Transverse colon (tissue), 4 donors: ENCODE measurements around the gene BICDL2. TPM values are rescaled to one million over a fixed set of nuclear protein-coding genes. Genes with fewer than 3 reads are reported as not detected.

ENCODE experiments used
- DNase-seq: peaks from one replicate; pipeline ENCODE4 v3.0.0-alpha.2; 2019
- H3K27ac ChIP-seq, 4 donors: fragments of 200-600 bp; sonication (generic); 2 replicates each; pipeline ENCODE4 v1.5.1; 2016 to 2018; ENCODE audit warnings: inconsistent platforms in 4 of 4
- H3K27me3 ChIP-seq: fragments of 200-600 bp; sonication (generic); 2 replicates; pipeline ENCODE4 v1.5.1; 2017; ENCODE audit warnings: inconsistent platforms
- H3K36me3 ChIP-seq, 4 donors: fragments of 200-600 bp; sonication (generic); 2 replicates each; pipeline ENCODE4 v1.5.1; 2017 to 2019; ENCODE audit warnings: inconsistent platforms in 4 of 4
- H3K4me1 ChIP-seq, 4 donors: fragments of 200-600 bp; sonication (generic); 2 replicates each; pipeline ENCODE4 v1.5.1; 2017 to 2020; ENCODE audit warnings: inconsistent platforms in 4 of 4
- H3K4me3 ChIP-seq, 4 donors: fragments of 200-600 bp; sonication (generic); 1 replicate in 1 of 4; 2 replicates in 3 of 4; pipeline versions ENCODE4 v1.5.1 to v1.6.1; 2017 to 2019; ENCODE audit warnings: inconsistent platforms in 4 of 4
- H3K9me3 ChIP-seq, 2 donors: fragments of 200-600 bp; sonication (generic); 2 replicates each; pipeline ENCODE4 v1.5.1; 2017 to 2019; ENCODE audit warnings: inconsistent platforms in 2 of 2
- CTCF ChIP-seq, 5 experiments: fragments of 200-600 bp in 3 of 5; fragments of 450-650 bp in 2 of 5; sonication (generic) in 3 of 5; IDR thresholded peaks; 1 replicate in 2 of 5; 2 replicates in 3 of 5; pipeline ENCODE4 v1.5.1; 2016 to 2017; ENCODE audit warnings: antibody characterized with exemption in 5 of 5, inconsistent platforms in 3 of 5, mild to moderate bottlenecking in 2 of 5, moderate library complexity in 1 of 5
- EP300 ChIP-seq: sonication (generic); formaldehyde crosslinking; IDR thresholded peaks from one replicate; pipeline ENCODE4 v1.6.1; 2017; ENCODE audit warnings: antibody characterized with exemption, low read depth
- POLR2A ChIP-seq: fragments of 450-650 bp; IDR thresholded peaks from one replicate; pipeline ENCODE4 v1.6.1; 2016; ENCODE audit warnings: antibody characterized with exemption, mild to moderate bottlenecking, moderate library complexity
- POLR2AphosphoS5 ChIP-seq, 3 donors: sonication (generic); formaldehyde crosslinking; IDR thresholded peaks; one replicate each; pipeline ENCODE4 v1.6.1; 2016; ENCODE audit warnings: antibody characterized with exemption in 3 of 3
- WGBS, 2 donors: methylation state at CpG; one replicate each; pipeline ENCODE4 v1.1.5; 2018; ENCODE audit warnings: low coverage in 1 of 2; 5-methylcytosine and 5-hydroxymethylcytosine counted together
- in situ Hi-C, 4 donors: fragments of 200-750 bp; cut with MboI; loops; one replicate each; pipeline versions ENCODE4 v1.15.0 to v1.15.1; 2017; ENCODE audit warnings: low sequenced_read_pairs in 3 of 4, low pct_ligation_motif_present in 1 of 4, low pct_unique_long_range_greater_than_20kb in 1 of 4
- intact Hi-C: fragments of 100-400 bp; cut with DNase I; formaldehyde crosslinking; loops from one replicate; pipeline ENCODE4 v1.15.1; 2023; ENCODE audit warnings: low total_unique reads
- total RNA-seq, 4 donors: library from RNA; depleted of rRNA; stranded (reverse); fragments of >200 nt; gene quantifications; one replicate each; pipeline ENCODE4 v1.1.0, GENCODE V29; 2016

BICDL2 gene
- total RNA-seq, 4 donors from 2014 or later = 123 to 357 (median 167) TPM

DNA sequence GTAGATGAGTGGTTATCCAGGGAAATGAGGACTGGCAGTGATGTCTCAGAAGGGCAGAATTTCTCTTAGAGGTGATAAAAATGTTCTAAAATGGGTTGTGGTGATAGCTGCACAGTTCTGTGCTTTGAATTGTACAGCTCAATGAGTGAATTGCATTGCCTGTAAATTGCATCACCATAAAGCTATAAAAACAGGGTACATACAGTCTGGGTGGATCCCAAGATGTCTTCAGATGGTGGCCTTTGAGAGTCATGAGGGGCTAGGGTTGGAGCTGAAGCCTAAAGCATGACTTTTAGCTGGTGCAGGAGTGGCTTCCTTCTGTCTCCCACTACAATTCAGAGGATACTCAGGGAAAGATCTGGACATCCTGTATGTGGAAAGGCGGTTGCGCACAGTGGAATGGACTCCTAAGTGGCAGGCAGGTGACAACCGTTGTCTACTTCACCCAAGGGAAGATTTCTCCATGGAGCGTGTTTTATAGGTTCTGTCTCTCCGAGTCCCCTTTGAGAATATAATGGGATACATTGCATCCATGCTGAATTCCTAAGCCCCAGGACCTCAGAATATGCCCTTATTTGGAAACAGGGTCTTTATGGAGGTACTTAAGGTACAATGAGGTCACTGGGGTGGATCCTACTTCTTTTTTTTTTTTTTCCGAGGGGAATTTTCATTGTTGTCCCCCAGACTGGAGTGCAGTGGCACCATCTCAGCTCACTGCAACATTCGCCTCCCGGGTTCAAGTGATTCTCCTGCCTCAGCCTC is 27.1 kb upstream of the BICDL2 start:
- in situ Hi-C loops = loop anchor here in 2 of 4 donors (10.0 kb wide), 1 partner anchor 61 kb away; no protein-coding TSS in a partner anchor
- no peak for DNase-seq

DNA sequence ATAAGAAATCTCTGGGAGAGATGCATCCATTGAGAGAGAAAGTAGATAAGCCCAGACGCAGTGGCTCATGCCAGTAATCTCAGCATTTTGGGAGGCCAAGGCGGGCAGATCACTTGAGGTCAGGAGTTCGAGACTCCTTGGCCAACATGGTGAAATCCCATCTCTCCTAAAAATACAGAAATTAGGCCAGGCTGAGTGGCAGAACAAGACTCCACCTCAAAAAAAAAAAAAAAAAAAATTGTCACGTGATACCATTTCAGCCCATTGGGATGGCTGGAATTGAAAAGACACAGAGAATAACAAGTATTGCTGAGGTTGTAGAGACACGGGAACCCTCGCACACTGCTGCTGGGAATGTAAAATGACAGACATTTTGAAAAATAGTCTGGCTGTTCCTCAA is 25.8 kb upstream of the BICDL2 start:
- H3K4me3 ChIP-seq = no peak overlapping the region
- intact Hi-C loops = no loop called here
- no peaks in the 10 kb centered on the region for H3K9me3 ChIP-seq
- WGBS, 2 donors = 91 to 92% methylated on average over 6 of the region's 6 CpGs
- peak overlapping the region in 3 of 4 donors; percentile 55 to 87 (median 78) for H3K27ac ChIP-seq
- no peaks in the 10 kb centered on the region for H3K27me3 ChIP-seq
- in situ Hi-C loops = loop anchor here in 2 of 4 donors (10.0 kb wide), 1 partner anchor 62 kb away; no protein-coding TSS in a partner anchor
- TF ChIP-seq CTCF (IDR thresholded peaks at IDR 0.05) (no peak), POLR2A (no peak), POLR2AphosphoS5 (IDR thresholded peaks at IDR 0.05) (no peak), EP300 (no peak)
- H3K4me1 ChIP-seq = peaks cover 17 to 61% (median 43%) of the 10 kb centered on the region in 4 donors
- H3K36me3 ChIP-seq = no peaks in the 10 kb centered on the region
- DNase-seq = no peak

More for the DNA sequence above, 27.1 kb upstream of the BICDL2 start:
- no peak overlapping the region for H3K4me3 ChIP-seq
- no peaks in the 10 kb centered on the region for H3K36me3 ChIP-seq
- H3K9me3 ChIP-seq = no peaks in the 10 kb centered on the region
- H3K4me1 ChIP-seq = peaks cover 11 to 57% (median 37%) of the 10 kb centered on the region in 4 donors
- peak overlapping the region; percentile 55 to 87 (median 78) for H3K27ac ChIP-seq
- no peaks in the 10 kb centered on the region for H3K27me3 ChIP-seq
- no peak for TF ChIP-seq EP300
- 87 to 93% methylated on average over 6 to 8 of the region's 8 CpGs for WGBS, 2 donors
- intact Hi-C loops = no loop called here

DNA sequence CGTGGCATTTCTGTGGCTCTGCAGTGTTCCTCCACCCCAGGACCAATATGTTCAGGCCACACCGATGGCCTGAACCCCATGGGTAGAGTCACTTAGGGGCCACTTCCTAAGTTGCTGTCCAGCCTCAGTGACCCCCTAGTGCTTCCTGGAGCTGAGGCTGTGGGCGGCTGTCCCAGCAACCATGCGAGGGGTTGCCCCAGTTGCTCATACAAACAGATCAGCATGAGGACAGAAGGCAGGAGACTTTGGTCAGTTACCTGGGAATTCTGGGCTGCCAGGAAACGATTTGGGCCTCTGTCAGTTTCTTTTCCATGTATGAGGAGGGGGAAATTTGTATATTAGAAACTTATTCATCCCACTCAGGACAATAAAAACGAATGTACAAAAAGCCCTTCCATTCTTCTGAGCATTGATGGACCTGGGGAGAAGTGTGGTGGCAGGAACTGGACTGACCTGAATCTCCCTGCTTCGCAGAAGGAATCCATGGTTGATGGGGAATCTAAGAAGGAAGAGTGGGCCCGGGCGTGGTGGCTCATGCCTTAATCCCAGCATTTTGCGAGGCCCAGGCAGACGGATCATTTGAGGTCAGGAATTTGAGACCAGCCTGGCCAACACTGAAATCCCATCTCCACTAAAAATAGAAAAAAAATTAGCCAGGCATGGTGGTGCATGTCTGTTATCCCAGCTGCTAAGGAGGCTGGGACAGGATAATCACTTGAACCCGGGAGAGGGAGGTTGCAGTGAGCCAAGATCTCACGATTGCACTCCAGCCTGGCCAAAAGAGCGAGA is 23.8 kb upstream of the BICDL2 start:
- no peak for DNase-seq
- in situ Hi-C loops = loop anchor here in 2 of 4 donors (10.0 kb wide), 1 partner anchor 64 kb away; no protein-coding TSS in a partner anchor
- no peak for TF ChIP-seq POLR2AphosphoS5 (IDR thresholded peaks at IDR 0.05)
- no peak for TF ChIP-seq POLR2A
- TF ChIP-seq EP300 = no peak
- no peak overlapping the region for H3K27ac ChIP-seq
- peaks cover 17 to 50% (median 35%) of the 10 kb centered on the region in 4 donors for H3K4me1 ChIP-seq
- no peaks in the 10 kb centered on the region for H3K9me3 ChIP-seq
- WGBS, 2 donors = 79 to 82% methylated on average over 6 to 14 of the region's 14 CpGs
- no peak overlapping the region for H3K4me3 ChIP-seq
- intact Hi-C loops = no loop called here
- H3K36me3 ChIP-seq = no peaks in the 10 kb centered on the region
- no peaks in the 10 kb centered on the region for H3K27me3 ChIP-seq

DNA sequence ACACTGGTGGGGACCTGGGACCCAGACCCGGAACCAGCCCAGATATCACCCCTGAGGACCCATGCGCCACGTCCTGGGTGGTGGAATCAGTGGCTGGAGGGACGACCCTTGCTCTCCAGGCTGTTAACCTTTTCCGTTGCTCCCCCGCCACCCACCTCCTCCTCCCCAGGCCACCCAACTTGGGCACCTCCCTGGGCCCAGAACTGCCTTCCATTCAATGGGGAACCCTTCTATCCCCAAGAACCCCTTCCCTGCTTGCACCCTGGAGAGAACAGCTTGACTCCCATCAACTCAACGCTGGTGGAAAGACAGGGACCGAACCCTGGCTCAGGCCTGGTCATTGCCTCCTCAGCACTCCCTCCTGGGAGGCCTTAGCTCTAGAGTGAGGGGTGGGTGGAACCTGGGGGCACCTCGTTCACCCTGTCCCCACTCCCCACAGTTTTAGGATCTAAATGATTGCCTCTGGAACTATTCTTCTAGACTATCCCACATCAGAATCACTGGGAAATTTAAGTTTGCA is 23.0 kb upstream of the BICDL2 start:
- H3K27me3 ChIP-seq = no peaks in the 10 kb centered on the region
- peak overlapping the region; percentile 73 to 88 (median 80) for H3K27ac ChIP-seq
- no peaks in the 10 kb centered on the region for H3K36me3 ChIP-seq
- H3K4me3 ChIP-seq = peak overlapping the region in 3 of 4 donors; percentile 54 to 91 (median 66)
- intact Hi-C loops = loop anchor here (5.0 to 10.0 kb wide), 2 partner anchors 68 to 105 kb away; no protein-coding TSS in a partner anchor
- in situ Hi-C loops = loop anchor here in 2 of 4 donors (10.0 kb wide), 1 partner anchor 65 kb away; no protein-coding TSS in a partner anchor
- TF ChIP-seq EP300 = no peak
- WGBS, 2 donors = 55% methylated on average over 9 of the region's 9 CpGs; no CpG with 5 or more reads in 1 of the 2 donors
- no peaks in the 10 kb centered on the region for H3K9me3 ChIP-seq
- H3K4me1 ChIP-seq = peaks cover 15 to 42% (median 27%) of the 10 kb centered on the region in 4 donors
- DNase-seq = no peak

- intact Hi-C loops = loop anchor here (5.0 to 10.0 kb wide), 2 partner anchors 68 to 106 kb away; no protein-coding TSS in a partner anchor
- H3K36me3 ChIP-seq = no peaks in the 10 kb centered on the region
Observed at GRCh38 chr16:3059041-3059722, 22.4 kb upstream of the BICDL2 start.

More at GRCh38 chr16:3059041-3059722, 22.4 kb upstream of the BICDL2 start:
- 1% methylated on average over 9 of the region's 67 CpGs; no CpG with 5 or more reads in 1 of the 2 donors for WGBS, 2 donors
- in situ Hi-C loops = no loop called here
- no peak for TF ChIP-seq EP300
- peak; percentile 55 for TF ChIP-seq POLR2A
- TF ChIP-seq CTCF (IDR thresholded peaks at IDR 0.05) = peak; percentile 78 to 98 (median 89)
- TF ChIP-seq POLR2AphosphoS5 (IDR thresholded peaks at IDR 0.05) = peak; percentile 21 to 60 (median 54)
- H3K4me3 ChIP-seq = peak overlapping the region; percentile 54 to 91 (median 75)
- DNase-seq = peak; percentile 92
- no peaks in the 10 kb centered on the region for H3K9me3 ChIP-seq
- no peaks in the 10 kb centered on the region for H3K27me3 ChIP-seq
- H3K27ac ChIP-seq = peak overlapping the region; percentile 73 to 88 (median 80)
- H3K4me1 ChIP-seq = peaks cover 11 to 36% (median 23%) of the 10 kb centered on the region in 4 donors
